ENCODE results near the gene ETNK2.

Gene ETNK2

DNA sequence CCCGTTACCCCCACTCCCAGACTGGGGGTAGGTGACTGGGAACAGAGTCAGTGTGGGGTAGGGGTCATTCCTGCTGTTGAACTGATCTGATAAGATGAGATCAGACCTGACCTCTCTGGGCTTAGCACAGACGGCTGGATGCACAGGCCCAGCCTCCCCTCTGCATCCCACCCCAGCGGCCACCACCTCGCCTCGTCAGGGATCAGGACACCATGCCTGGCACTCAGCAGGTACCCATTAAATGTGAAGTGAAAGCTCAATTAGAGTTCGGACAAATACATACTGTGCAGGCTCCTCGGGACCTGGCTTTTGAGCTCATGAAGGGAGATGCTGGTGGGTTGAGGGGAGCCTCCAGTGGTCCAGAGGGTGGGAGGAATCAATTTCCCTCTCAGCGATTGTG is 63.2 kb downstream of the ETNK2 start:
- DNase-seq (ENCODE audit: low spot score), result no peak
- no peak for TF ChIP-seq CTCF (IDR thresholded peaks at IDR 0.05; ENCODE audit: extremely low read depth, missing control alignments)

DNA sequence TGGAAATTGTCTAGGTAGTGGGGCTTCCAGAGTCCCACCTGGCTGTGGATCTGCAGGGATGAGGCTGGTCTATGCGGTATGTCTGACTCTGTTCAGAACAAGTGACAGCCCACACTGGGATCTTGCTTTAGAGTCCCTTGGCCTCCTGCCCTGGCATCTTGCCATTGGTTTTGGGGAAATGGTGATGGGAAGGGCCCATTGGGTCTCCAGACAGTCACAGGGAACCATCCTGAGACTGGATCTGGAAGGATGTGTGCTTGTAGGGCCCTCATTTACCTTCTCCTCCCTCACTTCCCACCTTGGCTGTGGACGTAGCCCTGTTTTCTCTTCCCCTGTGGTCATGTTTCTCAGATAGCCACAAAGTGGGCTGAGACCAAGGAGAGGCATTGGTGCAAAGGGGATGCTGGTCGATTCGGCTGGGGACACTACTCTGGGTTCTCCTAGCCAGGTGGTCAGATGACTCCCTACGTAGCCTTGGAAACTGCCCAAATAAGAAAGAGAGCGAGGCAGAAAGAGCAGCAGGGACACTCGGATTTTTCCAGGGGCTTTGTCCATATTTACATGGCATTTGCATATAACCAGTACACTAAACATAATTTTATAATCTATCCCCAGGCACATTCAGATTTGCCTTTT is 63.8 kb downstream of the ETNK2 start:
- no peak for DNase-seq (ENCODE audit: low spot score)

DNA sequence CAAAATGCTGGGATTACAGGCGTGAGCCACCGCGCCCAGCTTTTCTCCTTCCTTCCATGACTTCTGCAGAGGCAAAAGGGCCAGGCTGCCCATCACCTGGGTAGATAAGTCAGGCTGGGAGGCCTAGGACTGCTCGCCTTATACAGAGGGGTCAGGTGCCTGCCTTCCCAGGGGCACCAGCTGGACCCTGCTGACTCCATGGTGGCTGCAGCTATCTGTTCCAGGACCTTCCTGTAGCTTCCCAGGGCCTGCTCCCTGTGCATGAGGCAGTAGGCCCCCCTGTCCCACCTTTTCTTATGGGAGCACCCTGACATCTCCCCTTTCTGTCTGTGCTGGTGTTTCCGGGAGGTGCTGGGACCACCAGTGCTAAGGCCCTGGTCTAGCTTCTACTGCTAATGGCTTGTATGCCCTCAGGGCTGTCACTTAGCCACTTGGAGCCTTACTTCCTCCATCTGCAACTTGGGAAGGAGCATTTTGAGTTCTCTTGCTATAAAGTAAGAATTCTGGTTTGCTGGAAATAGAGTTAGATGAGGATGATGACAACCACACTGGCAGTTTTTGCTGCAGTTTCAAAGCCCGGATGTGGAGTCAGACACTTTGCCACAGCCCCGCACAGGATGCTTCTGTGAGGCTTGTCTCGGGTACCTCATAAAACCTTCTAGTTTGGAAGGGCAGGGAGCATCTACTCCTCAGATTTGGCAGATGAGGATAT is 64.5 kb downstream of the ETNK2 start:
- no peak for TF ChIP-seq CTCF (IDR thresholded peaks at IDR 0.05; ENCODE audit: extremely low read depth, missing control alignments)
- DNase-seq (ENCODE audit: low spot score), result no peak

More for the DNA sequence above, 63.8 kb downstream of the ETNK2 start:
- no peak for TF ChIP-seq CTCF (IDR thresholded peaks at IDR 0.05; ENCODE audit: extremely low read depth, missing control alignments)

DNA sequence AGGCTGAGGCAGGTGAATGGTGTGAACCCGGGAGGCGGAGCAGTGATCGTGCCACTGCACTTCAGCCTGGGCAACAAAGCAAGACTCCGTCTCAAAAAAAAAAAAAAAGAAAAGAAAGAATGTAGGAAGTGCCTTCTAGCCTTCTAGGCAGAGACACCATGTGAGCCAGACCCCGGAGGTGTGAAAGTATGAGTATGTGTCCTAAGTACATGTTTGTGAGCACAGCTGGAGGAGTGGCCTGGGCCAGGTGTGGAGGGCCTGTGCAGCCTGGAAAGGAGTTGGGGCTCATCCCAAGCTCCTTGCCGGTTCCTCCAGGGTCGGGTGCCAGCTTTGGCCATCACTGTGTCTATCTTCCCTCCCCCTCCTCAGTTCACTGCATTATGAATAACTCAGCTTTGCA is 66.0 kb downstream of the ETNK2 start:
- no peak for DNase-seq (ENCODE audit: low spot score)
- no peak for TF ChIP-seq CTCF (IDR thresholded peaks at IDR 0.05; ENCODE audit: extremely low read depth, missing control alignments)

- no peak for TF ChIP-seq CTCF (IDR thresholded peaks at IDR 0.05; ENCODE audit: extremely low read depth, missing control alignments)
- DNase-seq (ENCODE audit: low spot score), result no peak
These were observed 67.5 kb downstream of the ETNK2 start for GRCh38 chr1:204084247-204084772.

GRCh38 chr1:204083491-204083890 is 68.4 kb downstream of the ETNK2 start:
- no peak for DNase-seq (ENCODE audit: low spot score)
- TF ChIP-seq CTCF (IDR thresholded peaks at IDR 0.05; ENCODE audit: extremely low read depth, missing control alignments), result no peak

GRCh38 chr1:204081791-204082513 is 69.9 kb downstream of the ETNK2 start:
- no peak for DNase-seq (ENCODE audit: low spot score)
- TF ChIP-seq CTCF (IDR thresholded peaks at IDR 0.05; ENCODE audit: extremely low read depth, missing control alignments), result no peak
